ENCODE results near the gene RELN.

DNA sequence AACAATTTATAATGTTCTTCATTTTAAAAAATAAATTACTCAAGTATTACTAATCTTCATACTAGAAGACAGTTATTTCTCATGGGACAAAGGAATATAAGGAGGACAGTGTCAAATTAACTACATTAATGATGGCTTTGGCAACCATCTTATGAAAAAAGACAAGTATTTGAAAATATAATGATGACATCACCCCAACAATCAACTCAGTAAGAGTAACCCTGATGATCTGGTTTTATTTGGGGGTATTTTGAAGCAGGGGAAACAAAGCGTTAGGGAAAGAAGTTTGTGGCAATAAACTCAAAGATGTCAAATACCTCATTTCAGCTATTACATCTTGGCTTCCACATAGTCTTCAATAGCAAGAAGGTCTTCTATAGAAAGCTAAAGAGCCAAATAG lies 29.0 kb upstream of the RELN start:
- TF ChIP-seq, protein P1, sequence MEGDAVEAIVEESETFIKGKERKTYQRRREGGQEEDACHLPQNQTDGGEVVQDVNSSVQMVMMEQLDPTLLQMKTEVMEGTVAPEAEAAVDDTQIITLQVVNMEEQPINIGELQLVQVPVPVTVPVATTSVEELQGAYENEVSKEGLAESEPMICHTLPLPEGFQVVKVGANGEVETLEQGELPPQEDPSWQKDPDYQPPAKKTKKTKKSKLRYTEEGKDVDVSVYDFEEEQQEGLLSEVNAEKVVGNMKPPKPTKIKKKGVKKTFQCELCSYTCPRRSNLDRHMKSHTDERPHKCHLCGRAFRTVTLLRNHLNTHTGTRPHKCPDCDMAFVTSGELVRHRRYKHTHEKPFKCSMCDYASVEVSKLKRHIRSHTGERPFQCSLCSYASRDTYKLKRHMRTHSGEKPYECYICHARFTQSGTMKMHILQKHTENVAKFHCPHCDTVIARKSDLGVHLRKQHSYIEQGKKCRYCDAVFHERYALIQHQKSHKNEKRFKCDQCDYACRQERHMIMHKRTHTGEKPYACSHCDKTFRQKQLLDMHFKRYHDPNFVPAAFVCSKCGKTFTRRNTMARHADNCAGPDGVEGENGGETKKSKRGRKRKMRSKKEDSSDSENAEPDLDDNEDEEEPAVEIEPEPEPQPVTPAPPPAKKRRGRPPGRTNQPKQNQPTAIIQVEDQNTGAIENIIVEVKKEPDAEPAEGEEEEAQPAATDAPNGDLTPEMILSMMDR (optimal IDR thresholded peaks at IDR 0.05 in 1 of 3, IDR thresholded peaks at IDR 0.05 in 1 of 3, conservative IDR thresholded peaks at IDR 0.05 in 1 of 3; ENCODE audit: extremely low read depth in 1 of 3, insufficient read depth in 2 of 3, low read length in 3 of 3) = no peak
- no peak for TF ChIP-seq EZH2 (IDR thresholded peaks at IDR 0.05; ENCODE audit: low read length)

Data from keratinocyte (primary cell).